ENCODE results near the gene TUBB1. TPM values are rescaled to one million over a fixed set of nuclear protein-coding genes. Genes with fewer than 3 reads are reported as not detected.
A peak's percentile ranks its signal among the peaks of the same experiment; 100 is the strongest.

TUBB1 gene
- total and polyA plus RNA-seq, 2 of the 13 experiments (the other 11 are each of a cell fraction or from before 2014, with no cell fraction given) = 0.11 to 57.6 TPM

GRCh38 chr20:59015812-59016711 lies 3.2 kb upstream of the TUBB1 start (continued):
- TF ChIP-seq ZNF317 (CRISPR knock-in tag; IDR thresholded peaks at IDR 0.05) (no peak), ZNF614 (CRISPR knock-in tag; IDR thresholded peaks at IDR 0.05; ENCODE audit: borderline replicate concordance) (peak; percentile 92), ZNF251 (CRISPR knock-in tag; IDR thresholded peaks at IDR 0.05) (no peak), AGO1 (IDR thresholded peaks at IDR 0.05; ENCODE audit: low read depth, low read length, poor library complexity, severe bottlenecking) (peak; percentile 38), ARID2 (CRISPR knock-in tag; IDR thresholded peaks at IDR 0.05; ENCODE audit: borderline replicate concordance) (no peak), ZNF451 (CRISPR knock-in tag; IDR thresholded peaks at IDR 0.05) (0 out of 2 replicates have a peak, but pooled peaks have one; percentile 53), ZNF678 (CRISPR knock-in tag; IDR thresholded peaks at IDR 0.05) (no peak), ZNF136 (CRISPR knock-in tag; IDR thresholded peaks at IDR 0.05; ENCODE audit: low read depth) (peak; percentile 45; the same call in 1 of the 2 replicates), ZNF292 (CRISPR knock-in tag; IDR thresholded peaks at IDR 0.05; ENCODE audit: borderline replicate concordance, low read depth) (peak; percentile 97; the same call in 1 of the 2 replicates), JARID2 (CRISPR knock-in tag; IDR thresholded peaks at IDR 0.05; ENCODE audit: insufficient replicate concordance) (no peak), ZNF615 (CRISPR knock-in tag; IDR thresholded peaks at IDR 0.05; ENCODE audit: borderline replicate concordance) (no peak), AKNA (CRISPR knock-in tag; IDR thresholded peaks at IDR 0.05; ENCODE audit: borderline replicate concordance) (no peak), THYN1 (CRISPR knock-in tag; IDR thresholded peaks at IDR 0.05; ENCODE audit: borderline replicate concordance, low read depth) (no peak), ZNF121 (CRISPR knock-in tag; IDR thresholded peaks at IDR 0.05) (no peak), RCOR2 (CRISPR knock-in tag; IDR thresholded peaks at IDR 0.05) (peak; percentile 95), MIER3 (CRISPR knock-in tag; IDR thresholded peaks at IDR 0.05; ENCODE audit: borderline replicate concordance) (peak; percentile 77; the same call in 1 of the 2 replicates)
- TF ChIP-seq, protein P1, sequence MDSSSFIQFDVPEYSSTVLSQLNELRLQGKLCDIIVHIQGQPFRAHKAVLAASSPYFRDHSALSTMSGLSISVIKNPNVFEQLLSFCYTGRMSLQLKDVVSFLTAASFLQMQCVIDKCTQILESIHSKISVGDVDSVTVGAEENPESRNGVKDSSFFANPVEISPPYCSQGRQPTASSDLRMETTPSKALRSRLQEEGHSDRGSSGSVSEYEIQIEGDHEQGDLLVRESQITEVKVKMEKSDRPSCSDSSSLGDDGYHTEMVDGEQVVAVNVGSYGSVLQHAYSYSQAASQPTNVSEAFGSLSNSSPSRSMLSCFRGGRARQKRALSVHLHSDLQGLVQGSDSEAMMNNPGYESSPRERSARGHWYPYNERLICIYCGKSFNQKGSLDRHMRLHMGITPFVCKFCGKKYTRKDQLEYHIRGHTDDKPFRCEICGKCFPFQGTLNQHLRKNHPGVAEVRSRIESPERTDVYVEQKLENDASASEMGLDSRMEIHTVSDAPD (CRISPR knock-in tag; IDR thresholded peaks at IDR 0.05) = peak; percentile 95
- TF ChIP-seq, protein P2, sequence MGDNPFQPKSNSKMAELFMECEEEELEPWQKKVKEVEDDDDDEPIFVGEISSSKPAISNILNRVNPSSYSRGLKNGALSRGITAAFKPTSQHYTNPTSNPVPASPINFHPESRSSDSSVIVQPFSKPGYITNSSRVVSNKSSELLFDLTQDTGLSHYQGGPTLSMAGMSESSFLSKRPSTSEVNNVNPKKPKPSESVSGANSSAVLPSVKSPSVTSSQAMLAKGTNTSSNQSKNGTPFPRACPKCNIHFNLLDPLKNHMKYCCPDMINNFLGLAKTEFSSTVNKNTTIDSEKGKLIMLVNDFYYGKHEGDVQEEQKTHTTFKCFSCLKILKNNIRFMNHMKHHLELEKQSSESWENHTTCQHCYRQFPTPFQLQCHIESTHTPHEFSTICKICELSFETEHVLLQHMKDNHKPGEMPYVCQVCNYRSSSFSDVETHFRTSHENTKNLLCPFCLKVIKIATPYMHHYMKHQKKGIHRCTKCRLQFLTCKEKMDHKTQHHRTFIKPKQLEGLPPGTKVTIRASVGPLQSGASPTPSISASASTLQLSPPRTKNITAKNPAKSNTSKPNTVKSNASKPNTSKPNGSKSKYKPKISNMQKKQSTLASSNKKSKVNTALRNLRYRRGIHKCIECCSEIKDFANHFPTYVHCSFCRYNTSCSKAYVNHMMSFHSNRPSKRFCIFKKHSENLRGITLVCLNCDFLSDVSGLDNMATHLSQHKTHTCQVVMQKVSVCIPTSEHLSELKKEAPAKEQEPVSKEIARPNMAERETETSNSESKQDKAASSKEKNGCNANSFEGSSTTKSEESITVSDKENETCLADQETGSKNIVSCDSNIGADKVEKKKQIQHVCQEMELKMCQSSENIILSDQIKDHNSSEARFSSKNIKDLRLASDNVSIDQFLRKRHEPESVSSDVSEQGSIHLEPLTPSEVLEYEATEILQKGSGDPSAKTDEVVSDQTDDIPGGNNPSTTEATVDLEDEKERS (CRISPR knock-in tag; IDR thresholded peaks at IDR 0.05) = peak; percentile 67
